Measurements from ENCODE around the gene GP1BB.
"Not testable (repeated sequence)": the region's sequence is repeated elsewhere in the genome, so short reads cannot be mapped to it uniquely, and the experiment has no call there.

GP1BB gene

DNA sequence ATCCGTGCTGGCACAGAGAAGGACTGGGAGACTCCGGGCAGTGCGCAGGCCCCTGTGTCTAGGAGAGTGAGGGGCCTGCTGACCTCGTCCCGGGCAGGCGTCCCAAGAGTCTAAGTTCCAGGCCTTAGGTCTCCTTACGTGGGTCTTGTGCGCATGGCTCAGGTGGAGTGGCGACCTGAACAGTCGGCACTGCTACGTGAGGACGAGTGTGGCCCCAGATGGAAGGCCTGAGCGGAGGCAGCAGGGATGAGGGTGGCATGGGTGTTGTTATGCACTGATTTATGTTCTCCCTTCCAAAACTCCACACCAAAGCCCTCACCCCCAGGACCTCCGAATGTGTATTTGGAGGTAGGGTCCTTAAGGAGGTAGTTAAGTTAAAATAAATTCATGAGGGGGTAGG, 29.8 kb upstream of the GP1BB start:
- DNase-seq (ENCODE audit: low read depth in 1 of 2, low spot score in 1 of 2), result no peak

DNA sequence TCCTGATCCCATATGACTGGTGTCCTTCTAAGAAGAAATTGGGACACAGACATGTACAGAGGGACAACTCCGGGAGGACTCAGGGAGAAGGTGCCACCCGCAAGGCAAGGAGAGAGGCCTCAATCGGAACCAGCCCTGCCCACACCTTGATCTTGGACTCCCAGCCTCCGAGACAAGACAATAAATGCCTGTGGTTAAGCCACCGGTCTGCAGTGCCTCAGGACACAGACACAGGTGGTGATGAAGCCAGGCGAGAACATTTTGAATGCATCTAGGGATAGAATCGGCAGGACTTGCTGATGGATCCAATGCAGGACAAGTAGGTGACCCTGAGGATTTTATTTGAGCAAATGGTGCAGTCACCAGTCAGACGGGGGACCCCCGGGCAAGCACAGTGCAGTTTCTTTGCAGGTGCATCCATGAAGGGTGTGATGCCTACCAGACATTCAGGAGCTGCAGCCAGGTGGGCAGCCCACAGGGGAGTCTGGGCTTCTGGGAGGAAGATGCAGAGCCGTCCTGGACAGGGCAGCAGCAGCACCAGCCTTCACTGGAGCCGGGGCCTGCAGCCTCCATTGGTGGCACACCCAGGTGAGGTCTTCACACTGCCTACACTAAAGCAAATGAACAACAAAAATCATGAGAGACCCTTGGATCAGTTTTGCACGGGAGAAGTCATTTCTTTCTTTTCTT, 29.2 kb upstream of the GP1BB start:
- no peak for DNase-seq (ENCODE audit: low read depth in 1 of 2, low spot score in 1 of 2)

DNA sequence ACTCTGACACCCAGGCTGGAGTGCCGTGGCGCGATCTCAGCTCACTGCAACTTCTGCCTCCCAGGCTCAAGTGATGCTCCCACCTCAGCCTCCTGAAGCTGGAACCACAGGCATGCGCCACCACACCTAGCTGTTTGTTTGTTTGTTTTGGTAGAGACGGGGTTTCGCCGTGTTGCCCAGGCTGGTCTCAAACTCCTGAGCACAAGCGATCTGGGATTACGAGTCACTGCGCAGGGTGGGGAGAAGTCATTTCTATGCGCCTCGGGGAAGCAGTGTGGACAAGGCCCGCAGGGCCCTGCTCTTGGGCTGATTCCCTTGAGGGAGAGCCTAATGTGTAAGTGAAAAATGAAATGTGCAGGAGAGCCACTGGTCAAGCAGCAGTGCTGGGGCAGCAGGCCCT, 28.6 kb upstream of the GP1BB start:
- DNase-seq (ENCODE audit: low read depth in 1 of 2, low spot score in 1 of 2), result no peak

DNA sequence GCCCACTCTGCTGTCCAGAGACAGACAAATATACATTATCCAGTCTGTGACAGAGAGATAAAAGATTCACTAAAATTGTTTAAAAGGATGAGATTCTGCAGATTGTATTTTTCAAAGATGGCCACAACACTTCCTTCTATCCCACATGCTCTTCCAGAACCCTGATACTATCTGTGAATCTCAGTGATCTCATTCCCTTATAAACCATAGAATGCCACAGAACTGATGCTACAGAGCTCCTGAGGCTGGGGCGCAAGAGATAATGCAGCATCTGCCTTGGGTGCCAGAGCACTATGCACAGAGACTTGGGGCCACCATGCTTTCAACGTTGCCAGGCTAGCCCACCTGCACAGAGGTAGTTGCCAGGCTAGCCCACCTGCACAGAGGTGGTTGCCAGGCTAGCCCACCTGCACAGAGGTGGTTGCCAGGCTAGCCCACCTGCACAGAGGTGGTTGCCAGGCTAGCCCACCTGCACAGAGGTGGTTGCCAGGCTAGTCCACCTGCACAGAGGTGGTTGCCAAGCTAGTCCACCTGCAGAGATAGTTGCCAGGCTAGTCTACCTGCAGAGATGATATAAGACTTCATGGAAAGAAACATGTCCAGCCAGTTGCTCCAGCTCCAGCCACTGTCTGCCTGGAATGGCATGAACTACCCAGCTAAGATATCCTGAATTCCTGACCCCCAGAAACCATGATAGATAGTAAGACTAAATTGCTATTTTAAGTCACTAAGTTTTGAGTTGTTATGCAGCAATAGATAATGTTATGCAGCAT, 26.6 kb upstream of the GP1BB start:
- DNase-seq (ENCODE audit: low read depth in 1 of 2, low spot score in 1 of 2), result no peak

DNA sequence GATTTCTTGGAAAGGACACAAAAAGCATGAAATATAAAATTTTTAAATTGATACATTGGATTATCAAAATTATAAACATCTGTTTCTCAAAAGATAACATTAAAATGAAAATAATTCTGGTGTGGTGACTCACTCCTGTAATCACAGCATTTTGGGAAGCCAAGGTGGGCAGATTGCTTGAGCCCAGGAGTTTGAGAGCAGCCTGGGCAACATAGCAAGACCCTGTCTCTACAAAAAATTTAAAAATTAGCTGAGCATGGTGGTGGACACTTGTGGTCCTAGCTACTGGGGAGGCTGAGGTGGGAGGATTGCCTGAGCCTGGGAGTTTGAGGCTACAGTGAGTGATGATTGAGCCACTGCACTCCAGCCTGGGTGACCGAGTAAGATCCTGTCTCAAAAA, 25.5 kb upstream of the GP1BB start:
- not testable (repeated sequence) for DNase-seq (ENCODE audit: low read depth in 1 of 2, low spot score in 1 of 2)

DNA sequence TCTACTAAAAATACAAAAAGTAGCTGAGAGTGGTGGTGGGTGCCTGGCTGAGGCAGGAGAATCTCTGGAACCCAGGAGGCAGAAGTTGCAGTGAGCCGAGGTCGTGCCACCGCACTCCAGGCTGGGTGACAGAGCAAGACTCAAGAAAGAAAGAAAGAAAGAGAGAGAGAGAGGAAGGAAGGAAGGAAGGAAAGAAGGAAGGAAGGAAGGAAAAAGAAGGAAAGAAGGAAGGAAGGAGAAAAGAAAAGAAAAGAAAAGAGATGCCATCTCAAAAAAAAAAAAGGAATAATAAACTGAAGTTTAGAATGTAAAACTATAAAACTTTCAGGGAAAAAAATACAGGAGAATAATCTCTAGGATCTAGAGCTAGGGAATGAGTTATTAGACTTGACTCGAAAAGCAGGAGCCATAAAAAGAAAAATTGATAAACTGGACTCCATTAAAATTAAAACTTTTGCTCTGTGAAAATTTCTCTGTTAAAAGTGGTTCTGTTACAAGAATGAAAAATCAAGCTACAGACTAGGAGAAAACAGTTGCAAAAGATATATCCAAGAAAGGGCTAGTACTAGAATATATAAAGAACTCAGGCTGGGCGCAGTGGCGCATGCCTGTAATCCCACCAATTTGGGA, 22.4 kb upstream of the GP1BB start:
- DNase-seq (ENCODE audit: low read depth in 1 of 2, low spot score in 1 of 2), result no peak

DNA sequence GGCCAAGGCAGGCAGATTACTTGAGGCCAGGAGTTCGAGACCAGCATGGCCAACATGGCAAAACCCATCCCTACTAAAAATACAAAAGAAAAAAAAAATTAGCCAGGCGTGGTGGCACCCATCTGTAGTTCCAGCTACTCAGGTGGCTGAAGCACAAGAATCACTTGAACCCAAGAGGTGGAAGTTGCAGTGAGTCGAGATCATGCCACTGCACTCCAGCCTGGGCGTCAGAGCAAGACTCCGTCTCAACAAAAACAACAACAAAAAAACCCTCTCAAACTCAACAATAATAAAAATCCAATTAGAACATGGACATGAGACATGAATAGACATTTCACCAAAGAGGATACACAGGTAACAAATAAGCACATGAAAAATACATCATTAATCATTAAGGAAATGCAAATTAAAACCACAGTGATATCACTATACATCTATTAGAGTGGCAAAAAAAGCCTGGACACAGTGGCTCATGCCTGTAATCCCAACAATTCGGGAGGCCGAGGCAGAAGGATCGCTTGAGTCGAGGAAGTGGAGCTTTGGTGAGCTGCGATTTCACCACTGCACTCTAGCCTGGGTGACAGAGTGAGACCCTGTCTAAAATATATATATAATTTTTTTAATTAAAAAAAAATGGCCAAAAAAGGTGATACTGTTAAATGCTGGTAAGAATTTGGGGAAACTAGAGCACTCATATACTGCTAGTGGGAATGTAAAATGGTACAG, 21.8 kb upstream of the GP1BB start:
- no peak for DNase-seq (ENCODE audit: low read depth in 1 of 2, low spot score in 1 of 2)

DNA sequence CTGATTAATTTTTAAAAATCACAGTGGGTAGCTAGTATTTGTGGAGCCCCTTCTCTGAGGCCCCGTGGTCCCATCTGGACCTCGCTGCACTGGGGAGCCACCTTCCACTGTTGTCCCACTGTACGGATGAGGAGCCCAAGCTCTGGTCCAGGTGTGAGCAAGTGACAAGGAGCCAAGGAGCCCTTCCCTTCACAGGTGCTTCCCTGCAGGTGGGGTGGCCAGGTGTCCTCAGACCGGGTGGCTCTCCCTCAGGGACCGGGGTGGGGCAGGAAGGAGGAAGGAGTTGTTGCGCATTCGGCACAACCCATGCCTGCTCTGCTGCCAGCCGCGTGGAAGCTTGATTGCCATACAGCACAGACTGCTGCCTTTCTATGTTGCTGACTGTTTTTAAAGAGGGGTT, 19.5 kb upstream of the GP1BB start:
- no peak for DNase-seq (ENCODE audit: low read depth in 1 of 2, low spot score in 1 of 2)

DNA sequence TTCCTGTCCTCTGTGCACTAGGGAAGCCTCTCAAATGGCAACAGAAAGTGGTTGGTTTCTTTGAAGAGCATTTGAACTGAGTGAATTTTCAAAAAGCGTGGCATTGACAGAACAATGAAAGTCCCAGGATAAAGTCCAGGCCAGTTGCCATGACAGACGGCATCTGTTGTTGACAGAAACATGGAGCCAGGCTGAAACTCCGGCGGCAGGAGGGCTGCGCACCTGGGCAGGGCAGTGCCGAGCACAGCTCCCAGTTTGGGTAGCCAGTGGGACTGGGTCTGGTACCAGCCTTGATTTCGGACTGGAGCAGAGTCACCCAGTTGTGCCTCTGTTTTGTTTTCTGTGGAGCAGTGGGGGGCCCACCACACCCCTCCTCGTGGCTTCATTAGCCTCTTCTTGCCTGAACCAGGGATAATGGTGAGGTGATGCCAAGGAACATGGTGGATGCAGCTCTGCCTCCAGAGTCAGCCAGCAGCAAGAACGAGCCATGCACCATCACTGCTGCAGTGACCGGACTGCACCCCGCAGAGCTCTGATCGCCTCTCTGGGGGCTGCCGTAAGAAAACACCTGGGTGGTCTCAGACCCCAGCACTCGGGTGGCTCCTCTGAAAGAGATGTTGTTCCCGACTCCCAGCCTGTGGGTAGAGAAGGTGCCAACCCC, 18.9 kb upstream of the GP1BB start:
- DNase-seq (ENCODE audit: low read depth in 1 of 2, low spot score in 1 of 2), result no peak

DNA sequence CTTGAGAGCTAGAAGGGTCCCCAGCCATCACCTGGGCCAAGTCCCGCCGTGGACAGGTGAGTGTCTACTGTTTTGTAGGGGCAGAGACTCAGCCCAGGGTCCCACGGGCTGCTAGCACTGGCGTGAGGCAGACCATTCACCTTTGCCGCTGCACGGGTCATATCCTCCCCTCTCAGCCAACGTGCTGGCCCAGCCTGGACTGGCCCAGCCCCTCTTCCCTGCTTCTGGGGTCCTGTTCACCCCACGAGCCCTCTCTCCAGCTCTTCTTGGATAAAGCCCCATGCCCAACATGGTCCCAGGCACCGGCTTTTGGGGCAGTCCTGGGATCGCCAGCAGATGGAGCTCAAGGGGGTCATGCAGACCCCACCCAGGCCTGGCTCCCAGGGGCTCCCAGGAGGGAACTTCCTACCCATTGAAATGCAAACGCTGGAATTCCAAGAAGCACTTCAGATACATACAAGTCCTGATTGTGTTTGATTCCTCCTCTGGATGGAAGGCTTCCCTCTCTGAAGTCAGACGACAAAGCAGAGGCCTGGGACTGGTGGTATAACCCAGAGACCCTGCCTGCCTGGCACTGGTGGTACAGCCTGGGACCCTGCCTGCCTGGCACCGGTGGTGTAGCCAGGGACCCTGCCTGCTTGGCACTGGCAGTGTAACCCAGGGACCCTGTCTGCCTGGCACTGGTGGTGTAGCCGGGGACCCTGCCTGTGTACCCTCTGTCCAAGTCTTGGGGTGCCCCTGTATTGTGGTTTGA, 18.0 kb upstream of the GP1BB start:
- DNase-seq (ENCODE audit: low read depth in 1 of 2, low spot score in 1 of 2), result no peak

DNA sequence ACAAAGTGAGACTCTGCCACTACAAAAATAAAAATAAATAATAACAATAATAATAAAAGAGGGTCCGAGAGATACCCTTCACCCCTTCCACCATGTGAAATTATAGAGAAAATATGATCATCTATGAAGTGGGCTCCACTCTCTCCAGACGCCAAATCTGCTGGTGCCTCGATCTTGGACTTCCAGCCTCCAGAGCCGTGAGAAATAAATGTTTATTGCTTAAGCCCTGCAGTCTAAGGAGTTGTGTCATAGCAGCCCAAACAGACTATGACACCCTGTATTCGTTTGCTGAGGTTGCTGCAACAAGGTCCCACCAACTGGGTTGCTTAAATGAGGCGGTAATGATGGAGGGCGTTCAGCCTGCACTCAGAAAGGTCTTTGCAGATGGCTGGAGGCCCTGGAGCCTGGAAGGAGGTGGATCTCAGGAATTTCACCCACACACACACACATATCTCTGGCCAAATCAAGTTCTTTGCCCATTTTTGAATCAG, 16.6 kb upstream of the GP1BB start:
- DNase-seq (ENCODE audit: low read depth in 1 of 2, low spot score in 1 of 2), result no peak

DNA sequence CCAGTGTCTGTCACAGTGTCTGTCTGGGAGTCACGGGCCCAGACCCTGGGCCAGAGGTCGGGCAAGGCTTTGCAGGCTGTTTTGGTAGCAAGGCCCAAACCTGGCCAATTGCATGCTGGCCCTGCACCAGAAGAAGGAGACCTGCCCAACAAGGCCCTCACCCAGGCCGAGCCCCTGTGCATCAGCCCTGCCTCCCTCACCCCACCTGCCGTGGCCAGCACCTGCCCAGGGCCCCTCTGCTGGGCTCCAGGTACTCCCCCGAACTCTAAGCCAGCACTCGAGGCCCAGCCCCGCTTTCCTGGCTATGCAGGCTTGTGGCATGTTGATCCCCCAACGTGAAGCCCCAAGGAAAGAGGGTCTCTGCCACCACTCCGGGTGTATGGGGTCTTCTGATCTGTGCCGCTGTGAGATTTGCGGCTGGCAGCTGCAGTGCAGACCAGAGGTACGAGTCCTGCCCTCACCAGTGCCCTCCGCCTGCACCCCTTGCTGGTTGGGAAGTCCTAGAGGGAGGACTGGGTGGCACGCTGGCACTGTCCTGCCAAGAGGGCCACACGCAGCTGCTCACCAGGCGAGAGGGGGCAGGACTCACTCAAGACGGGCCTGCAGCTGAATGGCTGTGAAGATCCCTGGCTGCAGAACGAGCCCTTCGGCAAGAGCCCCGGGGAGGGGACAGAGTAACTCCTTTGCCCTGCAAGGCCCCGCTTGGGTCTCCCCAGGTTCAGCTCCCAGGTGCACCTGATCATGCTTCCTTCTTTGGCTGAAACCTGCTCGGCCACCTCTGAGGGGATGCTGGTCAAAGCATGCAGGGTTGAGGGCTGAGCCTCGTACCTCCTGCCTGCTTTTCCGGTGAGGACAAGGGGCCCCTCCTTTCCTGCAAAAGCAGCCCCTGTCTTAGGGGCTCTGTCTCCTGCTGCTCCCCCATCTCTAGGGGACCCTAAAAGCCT, 15.7 kb upstream of the GP1BB start:
- no peak for DNase-seq (ENCODE audit: low read depth in 1 of 2, low spot score in 1 of 2)

DNA sequence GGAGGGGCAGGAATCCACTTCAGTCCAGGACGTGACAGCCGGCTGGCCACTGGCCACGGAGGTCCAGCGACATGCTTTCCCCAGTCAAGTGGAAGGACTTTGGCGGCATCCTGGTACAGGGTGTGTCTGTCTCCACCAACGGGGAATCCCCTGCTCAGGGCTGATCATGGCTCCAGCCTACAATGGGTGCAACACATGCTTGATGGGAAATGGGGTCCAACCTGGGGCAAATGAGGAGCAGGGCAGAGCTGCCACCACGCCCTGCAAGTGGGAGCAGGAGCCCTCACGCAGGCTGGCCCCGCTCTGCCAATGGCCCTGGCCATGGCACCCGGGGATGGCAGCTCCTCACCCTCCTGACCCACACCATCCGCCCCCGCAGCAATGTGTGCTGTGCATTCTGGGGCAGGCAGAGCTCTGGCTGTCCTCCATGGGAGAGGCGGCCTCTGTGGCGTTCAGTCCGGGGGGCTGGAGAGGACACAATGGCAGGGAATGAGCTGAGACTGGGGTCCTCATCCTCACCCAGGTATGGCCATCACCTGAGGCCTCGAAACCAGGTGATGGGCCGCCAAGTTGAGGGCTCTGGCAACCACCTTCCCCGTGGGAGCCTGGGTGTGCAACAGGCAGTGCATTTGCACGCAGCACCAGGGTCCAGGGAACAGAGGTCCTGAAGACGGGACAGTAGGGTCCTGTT, 14.9 kb upstream of the GP1BB start:
- no peak for DNase-seq (ENCODE audit: low read depth in 1 of 2, low spot score in 1 of 2)

DNA sequence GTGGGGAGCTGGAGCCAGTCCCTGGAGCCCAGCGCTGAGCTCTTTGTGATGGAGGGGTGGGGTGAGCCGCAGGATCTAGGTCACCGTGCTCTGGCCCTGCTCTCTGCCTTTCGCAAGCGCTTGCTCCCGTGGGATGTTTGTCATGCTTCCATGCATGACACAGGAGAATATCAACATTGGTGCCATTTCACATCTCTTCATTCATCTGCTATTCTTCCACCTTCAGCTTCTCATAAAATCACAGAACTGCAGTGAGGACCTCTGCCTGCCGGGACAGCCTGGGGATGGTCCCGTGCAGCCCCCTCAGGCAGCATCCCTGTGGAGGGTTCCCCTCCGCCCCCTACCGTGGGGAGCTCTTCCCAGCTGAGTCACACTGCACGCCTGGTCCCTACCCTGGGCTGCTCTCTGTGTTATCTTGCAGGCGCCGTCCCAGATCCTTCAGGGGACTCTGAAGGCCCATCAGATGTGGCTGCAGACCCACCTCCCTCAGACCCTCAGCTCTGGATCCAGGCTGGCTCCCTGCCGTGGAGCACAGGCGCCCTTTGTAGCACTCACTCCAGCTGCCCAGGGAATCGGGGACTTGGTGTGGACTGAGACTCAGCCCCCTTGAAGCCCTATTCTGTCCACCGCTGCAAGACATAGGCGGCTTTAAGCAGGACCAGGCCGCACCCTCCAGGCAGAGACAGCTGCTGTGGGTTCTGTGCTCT, 14.1 kb upstream of the GP1BB start:
- DNase-seq (ENCODE audit: low read depth in 1 of 2, low spot score in 1 of 2), result no peak

DNA sequence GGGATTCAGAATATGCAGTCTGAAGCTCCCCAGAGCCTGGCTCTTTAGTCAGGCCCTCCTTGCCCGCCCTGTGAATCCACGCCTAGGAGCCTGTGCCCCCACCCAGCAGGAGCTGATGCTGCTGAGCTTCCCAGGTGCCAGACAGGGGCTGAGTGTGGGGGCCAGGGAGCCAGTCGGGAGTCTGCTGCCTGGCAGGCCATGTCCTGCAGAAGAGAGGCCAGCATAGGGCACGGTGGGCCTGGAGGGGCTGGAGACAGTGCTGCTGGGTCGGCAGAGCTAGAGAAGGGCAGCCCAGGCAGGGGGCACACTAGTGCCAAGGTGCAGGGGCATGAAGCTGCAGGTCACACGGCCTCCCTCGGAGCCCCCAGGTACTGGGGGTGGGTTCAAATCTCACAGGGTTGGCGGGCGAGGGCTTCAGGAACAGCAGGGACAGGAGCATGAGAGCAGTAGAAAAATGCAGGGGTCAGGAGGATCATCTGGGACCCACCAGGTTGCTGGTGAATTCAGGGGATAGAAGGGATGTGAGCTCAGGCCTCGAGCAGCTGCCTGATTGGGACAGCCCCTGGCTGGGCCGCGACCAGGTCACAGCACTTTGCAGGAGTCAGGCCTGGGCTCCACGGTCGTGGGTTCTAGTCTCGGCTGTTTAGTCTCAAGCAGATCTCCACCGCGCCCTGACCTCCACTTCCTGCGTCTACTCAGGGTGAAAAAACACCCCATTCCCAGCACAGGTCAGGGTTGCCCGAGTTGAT, 13.1 kb upstream of the GP1BB start:
- no peak for DNase-seq (ENCODE audit: low read depth in 1 of 2, low spot score in 1 of 2)

DNA sequence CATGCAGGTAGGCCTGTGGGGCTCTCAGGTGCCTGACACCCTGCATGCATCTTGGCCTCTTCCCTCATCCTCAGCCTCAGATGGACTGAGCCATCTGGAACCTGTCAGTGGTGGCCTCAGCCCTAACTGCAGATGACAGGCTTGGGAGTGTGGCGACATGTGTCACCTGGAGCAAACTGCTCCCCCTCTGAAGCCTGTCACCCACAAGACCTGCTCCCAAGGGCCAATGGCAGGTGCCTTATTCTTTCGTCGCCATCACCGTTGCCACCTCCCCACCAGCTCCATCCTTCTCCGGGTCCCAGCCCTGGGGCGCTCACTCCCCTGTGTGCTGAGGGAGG, 12.6 kb upstream of the GP1BB start:
- DNase-seq (ENCODE audit: low read depth in 1 of 2, low spot score in 1 of 2), result no peak

DNA sequence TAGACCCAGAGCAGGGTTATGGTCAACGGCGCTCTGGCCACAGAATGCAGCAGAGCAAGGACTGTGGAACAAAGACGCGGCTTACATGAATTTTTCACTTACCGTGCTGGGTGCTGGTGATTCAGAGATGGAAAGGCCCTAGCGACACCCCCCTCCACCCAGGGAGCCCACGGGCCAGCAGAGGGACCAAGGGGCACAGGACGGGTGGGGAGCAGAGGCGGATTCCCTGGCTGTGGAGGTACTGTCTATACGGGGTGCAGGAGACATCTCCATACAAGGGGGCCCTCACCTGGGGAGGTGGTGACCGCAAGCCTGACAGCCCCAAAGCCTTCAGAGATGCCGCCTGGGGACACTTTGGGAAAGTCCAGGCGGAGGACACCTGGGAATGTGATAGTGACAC, 10.1 kb upstream of the GP1BB start:
- no peak for DNase-seq (ENCODE audit: low read depth in 1 of 2, low spot score in 1 of 2)

Measured in stimulated activated CD4-positive, alpha-beta T cell treated with anti-CD3 and anti-CD28 coated beads, Interleukin-15, amount 100 ng/mL, for 1 hour (primary cell).